ENCODE data around the gene RGL4. TPM values are rescaled to one million over a fixed set of nuclear protein-coding genes. Genes with fewer than 3 reads are reported as not detected.
A peak's percentile ranks its signal among the peaks of the same experiment; 100 is the strongest.

RGL4 gene
- total and polyA plus RNA-seq, 2 of the 8 experiments (the other 6 are each of a cell fraction or from before 2014, with no cell fraction given), result not detected

- Histone ChIP-seq H3K79me2 (ENCODE audit: control insufficient read depth in 1 of 2, insufficient read depth in 2 of 2, low read length in 2 of 2) (no peaks in the 10 kb centered on the region), H3K9ac (replicated peaks in 1 of 4; ENCODE audit: extremely low read depth in 1 of 4, low read depth in 3 of 4, low read length in 3 of 4) (no peak overlapping the region), H4K20me1 (replicated peaks in 1 of 2; ENCODE audit: control insufficient read depth in 1 of 2, insufficient read depth in 2 of 2, low read length in 2 of 2) (peaks cover 3 to 7% of the 10 kb centered on the region in 2 experiments), H3K18ac (ENCODE audit: extremely low read depth, low read length) (no peak overlapping the region), H2BK5ac (ENCODE audit: low read depth, low read length) (no peak overlapping the region), H3K4ac (replicated peaks; ENCODE audit: insufficient read length, low read depth, low read length) (no peak overlapping the region), H4K5ac (ENCODE audit: insufficient read length, low read depth, low read length) (peak overlapping the region; percentile 2), H2AK5ac (ENCODE audit: low read depth, low read length) (0 out of 2 replicates have a peak overlapping the region, but pooled peaks have one; percentile 15), H3K27me3 (replicated peaks in 1 of 4; ENCODE audit: control insufficient read depth in 3 of 4, extremely low read depth in 1 of 4, insufficient read depth in 3 of 4, low read length in 3 of 4) (no peaks in the 10 kb centered on the region), H3K23ac (ENCODE audit: insufficient read length) (no peak overlapping the region), H3K4me1 (replicated peaks in 1 of 4; ENCODE audit: control insufficient read depth in 3 of 4, insufficient read depth in 4 of 4, low read length in 3 of 4) (peaks cover 0 to 7% (median 2%) of the 10 kb centered on the region in 4 experiments; a peak in 4 of 7 replicates), H4K91ac (replicated peaks; ENCODE audit: insufficient read length, low read length) (no peak overlapping the region), H3K36me3 (ENCODE audit: control insufficient read depth in 2 of 4, insufficient read depth in 4 of 4, low read length in 3 of 4) (no peaks in the 10 kb centered on the region), H3K4me3 (ENCODE audit: extremely low read depth in 1 of 4, insufficient read depth in 2 of 4, low read depth in 3 of 4, low read length in 4 of 4) (no peak overlapping the region), H3K56ac (replicated peaks; ENCODE audit: insufficient read length, low read depth, low read length) (no peak overlapping the region), H3K27ac (ENCODE audit: low read depth, low read length) (no peak overlapping the region), H3K23me2 (ENCODE audit: low read depth, low read length) (no peaks in the 10 kb centered on the region), H2BK120ac (replicated peaks; ENCODE audit: low read depth, low read length) (no peak overlapping the region), H2BK12ac (ENCODE audit: low read depth, low read length) (no peak overlapping the region), H3K14ac (ENCODE audit: insufficient read length) (no peak overlapping the region), H3K79me1 (ENCODE audit: low read depth, low read length) (no peaks in the 10 kb centered on the region), H2BK15ac (ENCODE audit: low read length) (no peak overlapping the region), H2AFZ (ENCODE audit: low read length) (no peak overlapping the region), H2BK20ac (ENCODE audit: low read length) (no peak overlapping the region), H4K8ac (ENCODE audit: extremely low read depth, insufficient read depth, low read length) (no peak overlapping the region), H3K9me3 (ENCODE audit: insufficient read depth in 2 of 2, low read depth in 1 of 2, low read length in 1 of 2) (no peaks in the 10 kb centered on the region), H3K4me2 (ENCODE audit: insufficient read depth in 1 of 2, low read depth in 2 of 2, low read length in 2 of 2) (no peak overlapping the region)
- DNase-seq (ENCODE audit: low read depth in 1 of 2, low spot score in 2 of 2) (no peak), FAIRE-seq (no peak)
- POLR2A ChIA-PET (ENCODE audit: partially characterized antibody), result no interaction called here
- no peak for TF ChIP-seq HDAC6 (IDR thresholded peaks at IDR 0.05; ENCODE audit: low read depth, low read length)
- no peak for TF ChIP-seq RXRA (IDR thresholded peaks at IDR 0.05; ENCODE audit: insufficient read depth, low read depth, low read length)
- peak in 1 of 3 experiments; percentile 3; a peak in 1 of 4 replicates for TF ChIP-seq CTCF (IDR thresholded peaks at IDR 0.05; ENCODE audit: control extremely low read depth in 1 of 3, insufficient read depth in 1 of 3, low read depth in 1 of 3, low read length in 3 of 3)
- TF ChIP-seq CBX8 (IDR thresholded peaks at IDR 0.05; ENCODE audit: borderline replicate concordance, low read depth, low read length), result no peak
- CTCF ChIA-PET (ENCODE audit: partially characterized antibody), result interaction anchor here (1.2 kb wide), 1 partner anchor 9 kb away, joined by 4 read pairs; no protein-coding TSS in a partner anchor
- WGBS, 2 experiments (ENCODE audit: extremely low coverage in 1 of 2, insufficient coverage in 1 of 2, insufficient read length in 1 of 2, insufficient replicate concordance in 2 of 2, low coverage in 1 of 2, low lambda C conversion rate in 2 of 2, missing lambda C conversion rate in 1 of 2), result 82% methylated on average over 23 of the region's 26 CpGs; no CpG with 5 or more reads in 1 of the 2 experiments
Measured at GRCh38 chr22:23673826-23674690, 16.8 kb upstream of the RGL4 start.

All from H1 (cell line).